Measurements from ENCODE around the gene NPEPPS. TPM values are rescaled to one million over a fixed set of nuclear protein-coding genes. Genes with fewer than 3 reads are reported as not detected.

The NPEPPS gene
- total and polyA plus RNA-seq, 4 experiments from 2014 or later: 35.2 to 131 (median 83.9) TPM

DNA sequence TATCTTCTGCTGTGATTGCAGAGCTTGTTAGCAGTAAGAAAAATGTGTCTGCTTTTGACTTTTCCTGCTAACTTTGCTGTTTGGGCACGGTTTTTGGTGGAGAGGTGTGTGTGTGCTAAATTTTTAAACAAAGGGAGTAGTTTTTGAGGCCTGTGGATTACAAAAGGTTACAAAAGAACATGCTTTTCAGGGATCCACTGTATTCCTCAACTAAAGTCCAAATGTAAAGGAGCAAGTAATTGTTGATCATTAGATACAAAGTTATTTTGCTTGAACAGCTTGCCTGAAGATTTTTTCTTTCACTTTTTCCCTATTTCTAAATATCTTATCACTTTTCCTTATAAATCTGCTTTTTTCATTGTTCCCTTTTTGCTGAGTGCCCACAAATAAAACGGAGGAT lies 120.8 kb downstream of the NPEPPS start:
- no peak overlapping the region for H3K27ac ChIP-seq (ENCODE audit: low read depth, low read length)

DNA sequence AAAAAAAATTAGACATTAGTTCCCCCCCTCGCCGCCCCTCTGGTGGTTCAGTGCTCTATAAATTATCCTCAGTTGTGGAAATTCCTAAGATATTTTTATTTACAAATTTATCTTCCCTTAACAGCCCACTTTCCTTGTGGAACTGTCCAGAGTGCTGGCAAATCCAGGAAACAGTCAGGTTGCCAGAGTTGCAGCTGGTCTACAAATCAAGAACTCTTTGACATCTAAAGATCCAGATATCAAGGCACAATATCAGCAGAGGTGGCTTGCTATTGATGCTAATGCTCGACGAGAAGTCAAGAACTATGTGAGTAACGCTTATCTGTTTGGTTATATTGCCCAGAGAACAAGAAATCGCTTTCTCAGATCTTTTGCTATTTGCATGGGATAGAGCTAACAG lies 121.7 kb downstream of the NPEPPS start:
- peak overlapping the region in 6 of 8 donors; percentile 3 to 61 (median 38) for H3K4me3 Mint-ChIP-seq
- Histone ChIP-seq H3K36me3 (ENCODE audit: insufficient read depth, low read length) (peaks cover 52% of the 10 kb centered on the region), H3K27me3 (ENCODE audit: insufficient read depth, low read length) (no peaks in the 10 kb centered on the region), H3K4me3 (ENCODE audit: low read length in 2 of 2) (no peak overlapping the region), H3K9me3 (ENCODE audit: control insufficient read depth in 1 of 2, low read length in 2 of 2) (no peaks in the 10 kb centered on the region), H3K27ac (ENCODE audit: low read depth, low read length) (no peak overlapping the region), H3K4me1 (ENCODE audit: insufficient read depth, low read length) (peaks cover 82% of the 10 kb centered on the region)
- intact Hi-C loops (cut with micrococcal nuclease): no loop called here
- peaks cover 41 to 72% of the 10 kb centered on the region in 2 donors for H3K36me3 Mint-ChIP-seq
- DNase-seq: no peak
- peaks cover 0 to 5% (median 0%) of the 10 kb centered on the region in 8 donors for H3K9me3 Mint-ChIP-seq
- H3K27ac Mint-ChIP-seq: peak overlapping the region in 4 of 7 donors; percentile 54 to 91 (median 72)
- ChIA-PET POLR2A (ENCODE audit: partially characterized antibody) (interaction anchor here (8.7 kb wide), 1 partner anchor 12 kb away, joined by 120 read pairs; no protein-coding TSS in a partner anchor), CTCF (ENCODE audit: partially characterized antibody) (interaction anchor here (0.6 to 4.4 kb wide), 3 partner anchors 11 to 294 kb away, joined by 3 to 25 read pairs (median 3); no protein-coding TSS in a partner anchor)
- H3K27me3 Mint-ChIP-seq: no peaks in the 10 kb centered on the region
- H3K4me1 Mint-ChIP-seq: peaks cover 52 to 87% (median 63%) of the 10 kb centered on the region in 4 donors

More for the DNA sequence above, 120.8 kb downstream of the NPEPPS start:
- peaks cover 77% of the 10 kb centered on the region for H3K4me1 ChIP-seq (ENCODE audit: insufficient read depth, low read length)
- no peak for DNase-seq
- peaks cover 0 to 5% (median 0%) of the 10 kb centered on the region in 8 donors for H3K9me3 Mint-ChIP-seq
- CTCF ChIA-PET (ENCODE audit: partially characterized antibody): interaction anchor here (0.9 to 5.1 kb wide), 2 partner anchors 8 to 12 kb away, joined by 5 to 62 read pairs; no protein-coding TSS in a partner anchor
- H3K36me3 ChIP-seq (ENCODE audit: insufficient read depth, low read length): peaks cover 44% of the 10 kb centered on the region
- intact Hi-C loops (cut with micrococcal nuclease): loop anchor here (2.0 kb wide), 1 partner anchor 13 kb away; no protein-coding TSS in a partner anchor
- no peaks in the 10 kb centered on the region for H3K27me3 Mint-ChIP-seq
- peaks cover 32 to 63% of the 10 kb centered on the region in 2 donors for H3K36me3 Mint-ChIP-seq
- peak overlapping the region; percentile 48 to 95 (median 88) for H3K27ac Mint-ChIP-seq
- H3K9me3 ChIP-seq (ENCODE audit: control insufficient read depth in 1 of 2, low read length in 2 of 2): no peaks in the 10 kb centered on the region
- no peak overlapping the region for H3K4me3 ChIP-seq (ENCODE audit: low read length in 2 of 2)
- H3K27me3 ChIP-seq (ENCODE audit: insufficient read depth, low read length): no peaks in the 10 kb centered on the region
- POLR2A ChIA-PET (ENCODE audit: partially characterized antibody): interaction anchor here (3.3 to 8.7 kb wide), 4 partner anchors 7 to 159 kb away, joined by 10 to 120 read pairs (median 64); partner anchors contain the start of gene TBX21
- peaks cover 50 to 84% (median 58%) of the 10 kb centered on the region in 4 donors for H3K4me1 Mint-ChIP-seq
- peak overlapping the region in 6 of 8 donors; percentile 35 to 89 (median 88) for H3K4me3 Mint-ChIP-seq

DNA sequence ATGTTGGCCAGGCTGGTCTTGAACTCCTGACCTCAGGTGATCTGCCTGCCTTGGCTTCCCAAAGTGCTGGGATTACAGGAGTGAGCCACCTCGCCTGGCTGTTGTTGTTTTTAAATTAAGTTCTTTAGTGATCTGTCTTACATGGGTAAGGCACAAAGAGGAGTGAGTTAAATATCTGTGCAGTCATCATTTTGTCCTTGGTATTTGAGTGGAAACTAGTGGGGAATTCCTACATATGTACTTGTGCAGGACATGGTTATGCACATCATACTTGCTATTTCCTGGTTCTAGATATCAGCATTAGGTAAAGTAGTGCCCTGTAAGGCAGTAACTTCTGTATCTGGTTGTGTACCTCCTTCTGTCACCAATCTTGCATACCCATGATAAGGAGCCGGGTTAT lies 122.5 kb downstream of the NPEPPS start:
- peaks cover 82% of the 10 kb centered on the region for H3K4me1 ChIP-seq (ENCODE audit: insufficient read depth, low read length)
- intact Hi-C loops (cut with micrococcal nuclease): no loop called here

DNA sequence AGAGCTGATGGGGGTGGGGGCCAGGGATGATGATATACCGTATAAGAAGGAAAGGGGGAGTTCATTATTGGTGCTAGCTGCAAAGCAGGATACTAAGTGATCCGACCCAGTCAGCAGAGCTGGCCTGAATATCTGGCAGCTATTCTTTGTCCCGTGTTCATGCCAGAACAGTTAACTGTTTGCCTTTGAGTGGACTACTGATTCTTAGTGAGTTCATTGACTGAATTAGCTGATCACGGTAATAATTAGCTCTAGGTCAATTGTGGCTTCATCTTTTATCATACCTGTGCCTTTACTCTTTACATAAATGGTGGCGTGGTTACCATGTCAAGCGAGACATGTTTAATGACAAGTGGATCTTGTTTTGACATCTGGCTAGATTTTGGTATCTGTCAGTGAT lies 124.1 kb downstream of the NPEPPS start:
- ChIA-PET CTCF (ENCODE audit: partially characterized antibody) (interaction anchor here (1.3 to 4.4 kb wide), 2 partner anchors 9 to 40 kb away, joined by 8 to 25 read pairs; no protein-coding TSS in a partner anchor), POLR2A (ENCODE audit: partially characterized antibody) (interaction anchor here (8.7 kb wide), 1 partner anchor 9 kb away, joined by 120 read pairs; no protein-coding TSS in a partner anchor)
- peak overlapping the region; percentile 32 to 84 (median 64) for H3K27ac Mint-ChIP-seq
- Histone ChIP-seq H3K4me3 (ENCODE audit: low read length in 2 of 2) (no peak overlapping the region), H3K9me3 (ENCODE audit: control insufficient read depth in 1 of 2, low read length in 2 of 2) (no peaks in the 10 kb centered on the region), H3K4me1 (ENCODE audit: insufficient read depth, low read length) (peaks cover 89% of the 10 kb centered on the region), H3K27me3 (ENCODE audit: insufficient read depth, low read length) (no peaks in the 10 kb centered on the region), H3K27ac (ENCODE audit: low read depth, low read length) (no peak overlapping the region), H3K36me3 (ENCODE audit: insufficient read depth, low read length) (peaks cover 66% of the 10 kb centered on the region)
- peaks cover 53 to 81% (median 66%) of the 10 kb centered on the region in 4 donors for H3K4me1 Mint-ChIP-seq
- intact Hi-C loops (cut with micrococcal nuclease): no loop called here
- peak overlapping the region in 4 of 8 donors; percentile 20 to 60 (median 32) for H3K4me3 Mint-ChIP-seq
- no peak for DNase-seq
- peaks cover 51 to 78% of the 10 kb centered on the region in 2 donors for H3K36me3 Mint-ChIP-seq
- H3K9me3 Mint-ChIP-seq: no peaks in the 10 kb centered on the region
- H3K27me3 Mint-ChIP-seq: no peaks in the 10 kb centered on the region

More for the DNA sequence above, 122.5 kb downstream of the NPEPPS start:
- no peaks in the 10 kb centered on the region for H3K9me3 ChIP-seq (ENCODE audit: control insufficient read depth in 1 of 2, low read length in 2 of 2)
- POLR2A ChIA-PET (ENCODE audit: partially characterized antibody): interaction anchor here (0.7 to 8.7 kb wide), 2 partner anchors 8 to 11 kb away, joined by 4 to 120 read pairs; no protein-coding TSS in a partner anchor
- H3K27me3 ChIP-seq (ENCODE audit: insufficient read depth, low read length): no peaks in the 10 kb centered on the region
- Mint-ChIP-seq H3K4me1 (peaks cover 53 to 87% (median 64%) of the 10 kb centered on the region in 4 donors), H3K9me3 (peaks cover 0 to 5% (median 0%) of the 10 kb centered on the region in 8 donors), H3K27me3 (no peaks in the 10 kb centered on the region), H3K27ac (peak overlapping the region in 5 of 7 donors; percentile 32 to 84 (median 74)), H3K36me3 (peaks cover 45 to 78% of the 10 kb centered on the region in 2 donors), H3K4me3 (peak overlapping the region in 6 of 8 donors; percentile 1 to 69 (median 44))
- H3K36me3 ChIP-seq (ENCODE audit: insufficient read depth, low read length): peaks cover 61% of the 10 kb centered on the region
- CTCF ChIA-PET (ENCODE audit: partially characterized antibody): interaction anchor here (0.7 to 4.4 kb wide), 3 partner anchors 10 to 44 kb away, joined by 3 to 25 read pairs (median 8); no protein-coding TSS in a partner anchor
- H3K4me3 ChIP-seq (ENCODE audit: low read length in 2 of 2): no peak overlapping the region
- DNase-seq: no peak
- no peak overlapping the region for H3K27ac ChIP-seq (ENCODE audit: low read depth, low read length)

DNA sequence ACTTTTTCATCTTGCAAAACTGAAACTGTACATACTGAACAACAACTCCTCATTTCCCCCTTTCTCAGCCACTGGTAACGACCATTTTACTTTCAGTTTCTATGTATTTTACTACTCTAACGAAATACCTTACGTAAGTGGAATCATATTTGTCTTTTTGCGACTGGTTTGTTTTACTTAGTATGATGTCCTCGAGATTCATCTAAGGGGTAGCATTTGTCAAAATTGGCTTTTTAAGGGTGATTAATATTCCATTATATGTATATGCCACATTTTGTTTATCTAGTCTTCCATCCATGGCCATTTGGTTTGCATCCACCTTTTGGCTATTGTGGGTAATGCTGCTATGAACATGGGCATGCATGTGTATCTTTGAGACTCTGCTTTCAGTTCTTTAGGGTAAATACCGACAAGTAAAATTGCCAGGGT lies 129.2 kb downstream of the NPEPPS start:
- CTCF ChIA-PET (ENCODE audit: partially characterized antibody): interaction anchor here (1.0 to 3.0 kb wide), 3 partner anchors 9 to 38 kb away, joined by 3 to 11 read pairs (median 5); partner anchors contain the start of gene KPNB1
- peaks cover 34 to 55% (median 40%) of the 10 kb centered on the region in 4 donors for H3K4me1 Mint-ChIP-seq
- H3K27me3 Mint-ChIP-seq: no peaks in the 10 kb centered on the region
- H3K9me3 Mint-ChIP-seq: no peaks in the 10 kb centered on the region
- peaks cover 70% of the 10 kb centered on the region for H3K4me1 ChIP-seq (ENCODE audit: insufficient read depth, low read length)
- H3K4me3 ChIP-seq (ENCODE audit: low read length in 2 of 2): peak overlapping the region in 1 of 2 donors; percentile 41
- peak overlapping the region; percentile 72 to 97 (median 92) for H3K27ac Mint-ChIP-seq
- peak overlapping the region; percentile 69 to 90 (median 85) for H3K4me3 Mint-ChIP-seq
- peak; percentile 53 to 69 (median 62) for DNase-seq
- no peaks in the 10 kb centered on the region for H3K9me3 ChIP-seq (ENCODE audit: control insufficient read depth in 1 of 2, low read length in 2 of 2)
- POLR2A ChIA-PET (ENCODE audit: partially characterized antibody): interaction anchor here (1.0 to 4.0 kb wide), 2 partner anchors 11 to 35 kb away, joined by 3 to 75 read pairs; partner anchors contain the start of gene KPNB1
- peaks cover 77% of the 10 kb centered on the region for H3K36me3 ChIP-seq (ENCODE audit: insufficient read depth, low read length)
- H3K27ac ChIP-seq (ENCODE audit: low read depth, low read length): peak overlapping the region; percentile 65
- peaks cover 42 to 72% of the 10 kb centered on the region in 2 donors for H3K36me3 Mint-ChIP-seq
- intact Hi-C loops (cut with micrococcal nuclease): loop anchor here (1.0 to 5.0 kb wide), 2 partner anchors 11 to 37 kb away; partner anchors contain the start of gene KPNB1
- H3K27me3 ChIP-seq (ENCODE audit: insufficient read depth, low read length): no peaks in the 10 kb centered on the region

DNA sequence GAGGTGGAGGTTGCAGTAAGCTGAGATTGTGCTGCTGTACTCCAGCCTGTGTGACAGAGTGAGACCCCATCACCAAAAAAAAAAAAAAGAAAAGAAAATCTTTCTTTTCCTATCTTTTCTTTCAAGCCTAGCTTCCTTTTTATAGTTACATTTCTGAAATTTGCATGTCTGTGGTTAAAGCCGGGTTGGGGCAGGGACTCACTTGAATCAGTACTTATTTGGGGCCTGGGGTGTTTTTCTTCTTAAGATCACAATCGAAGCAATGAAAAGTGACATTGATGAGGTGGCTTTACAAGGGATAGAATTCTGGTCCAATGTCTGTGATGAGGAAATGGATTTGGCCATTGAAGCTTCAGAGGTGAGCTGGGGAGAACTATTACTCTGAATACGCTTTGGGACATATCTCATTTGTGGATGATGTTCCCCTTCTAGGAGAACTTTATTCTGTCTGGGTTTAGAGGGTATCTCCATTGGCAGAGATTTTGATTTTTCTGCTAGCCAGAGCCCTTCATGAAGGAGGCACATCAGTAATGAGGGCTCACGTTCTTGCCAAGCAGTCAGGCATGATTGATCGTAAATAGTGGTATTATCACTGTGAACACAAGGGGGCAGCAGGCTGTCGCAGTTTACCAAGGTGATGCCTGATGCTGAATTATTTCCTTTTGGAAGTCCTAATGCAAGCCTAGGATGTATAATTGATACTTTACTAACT lies 133.2 kb downstream of the NPEPPS start:
- Mint-ChIP-seq H3K36me3 (peaks cover 38 to 68% of the 10 kb centered on the region in 2 donors), H3K4me1 (peaks cover 12 to 22% (median 14%) of the 10 kb centered on the region in 4 donors), H3K4me3 (peak overlapping the region in 1 of 8 donors; percentile 0), H3K27ac (peak overlapping the region; percentile 24 to 90 (median 77)), H3K9me3 (no peaks in the 10 kb centered on the region), H3K27me3 (no peaks in the 10 kb centered on the region)
- peaks cover 32% of the 10 kb centered on the region for H3K4me1 ChIP-seq (ENCODE audit: insufficient read depth, low read length)
- H3K9me3 ChIP-seq (ENCODE audit: control insufficient read depth in 1 of 2, low read length in 2 of 2): no peaks in the 10 kb centered on the region
- ChIA-PET POLR2A (ENCODE audit: partially characterized antibody) (interaction anchor here (0.6 to 6.2 kb wide), 5 partner anchors 13 to 157 kb away, joined by 3 to 120 read pairs (median 3); partner anchors contain the start of genes KPNB1 and OSBPL7), CTCF (ENCODE audit: partially characterized antibody) (interaction anchor here (1.0 to 6.4 kb wide), 23 partner anchors 10 to 227 kb away, joined by 3 to 100 read pairs (median 6); partner anchors contain the start of genes KPNB1, TBKBP1 and TBX21)
- intact Hi-C loops (cut with micrococcal nuclease): loop anchor here (1.0 to 5.0 kb wide), 5 partner anchors 13 to 138 kb away; no protein-coding TSS in a partner anchor
- H3K27ac ChIP-seq (ENCODE audit: low read depth, low read length): peak overlapping the region; percentile 22
- peaks cover 70% of the 10 kb centered on the region for H3K36me3 ChIP-seq (ENCODE audit: insufficient read depth, low read length)
- no peak overlapping the region for H3K4me3 ChIP-seq (ENCODE audit: low read length in 2 of 2)
- H3K27me3 ChIP-seq (ENCODE audit: insufficient read depth, low read length): no peaks in the 10 kb centered on the region
- peak; percentile 63 to 73 (median 68) for DNase-seq
